ENCODE measurements around the gene PHACTR1.

DNA sequence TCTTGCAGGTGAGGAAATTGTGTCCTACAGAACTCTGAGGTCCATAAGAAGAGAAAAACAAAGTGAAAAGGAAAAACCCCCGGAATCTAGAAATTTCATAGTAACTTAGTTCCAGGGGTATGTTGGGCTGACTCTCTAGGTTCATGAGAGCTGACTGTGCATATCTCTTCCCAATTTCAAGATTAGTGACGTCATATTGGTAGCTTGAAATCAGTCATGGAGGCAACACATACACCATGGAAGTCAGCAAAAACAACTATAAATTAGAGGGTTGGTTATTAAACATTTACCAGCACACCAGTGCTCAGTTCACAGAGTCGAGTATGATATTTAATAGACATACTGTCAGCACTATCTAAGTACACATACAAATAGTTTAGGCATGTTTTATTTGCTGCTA, 49.8 kb downstream of the PHACTR1 start:
- TF ChIP-seq, protein P1, sequence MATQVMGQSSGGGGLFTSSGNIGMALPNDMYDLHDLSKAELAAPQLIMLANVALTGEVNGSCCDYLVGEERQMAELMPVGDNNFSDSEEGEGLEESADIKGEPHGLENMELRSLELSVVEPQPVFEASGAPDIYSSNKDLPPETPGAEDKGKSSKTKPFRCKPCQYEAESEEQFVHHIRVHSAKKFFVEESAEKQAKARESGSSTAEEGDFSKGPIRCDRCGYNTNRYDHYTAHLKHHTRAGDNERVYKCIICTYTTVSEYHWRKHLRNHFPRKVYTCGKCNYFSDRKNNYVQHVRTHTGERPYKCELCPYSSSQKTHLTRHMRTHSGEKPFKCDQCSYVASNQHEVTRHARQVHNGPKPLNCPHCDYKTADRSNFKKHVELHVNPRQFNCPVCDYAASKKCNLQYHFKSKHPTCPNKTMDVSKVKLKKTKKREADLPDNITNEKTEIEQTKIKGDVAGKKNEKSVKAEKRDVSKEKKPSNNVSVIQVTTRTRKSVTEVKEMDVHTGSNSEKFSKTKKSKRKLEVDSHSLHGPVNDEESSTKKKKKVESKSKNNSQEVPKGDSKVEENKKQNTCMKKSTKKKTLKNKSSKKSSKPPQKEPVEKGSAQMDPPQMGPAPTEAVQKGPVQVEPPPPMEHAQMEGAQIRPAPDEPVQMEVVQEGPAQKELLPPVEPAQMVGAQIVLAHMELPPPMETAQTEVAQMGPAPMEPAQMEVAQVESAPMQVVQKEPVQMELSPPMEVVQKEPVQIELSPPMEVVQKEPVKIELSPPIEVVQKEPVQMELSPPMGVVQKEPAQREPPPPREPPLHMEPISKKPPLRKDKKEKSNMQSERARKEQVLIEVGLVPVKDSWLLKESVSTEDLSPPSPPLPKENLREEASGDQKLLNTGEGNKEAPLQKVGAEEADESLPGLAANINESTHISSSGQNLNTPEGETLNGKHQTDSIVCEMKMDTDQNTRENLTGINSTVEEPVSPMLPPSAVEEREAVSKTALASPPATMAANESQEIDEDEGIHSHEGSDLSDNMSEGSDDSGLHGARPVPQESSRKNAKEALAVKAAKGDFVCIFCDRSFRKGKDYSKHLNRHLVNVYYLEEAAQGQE (IDR thresholded peaks at IDR 0.05): no peak
- TF ChIP-seq, protein P2, sequence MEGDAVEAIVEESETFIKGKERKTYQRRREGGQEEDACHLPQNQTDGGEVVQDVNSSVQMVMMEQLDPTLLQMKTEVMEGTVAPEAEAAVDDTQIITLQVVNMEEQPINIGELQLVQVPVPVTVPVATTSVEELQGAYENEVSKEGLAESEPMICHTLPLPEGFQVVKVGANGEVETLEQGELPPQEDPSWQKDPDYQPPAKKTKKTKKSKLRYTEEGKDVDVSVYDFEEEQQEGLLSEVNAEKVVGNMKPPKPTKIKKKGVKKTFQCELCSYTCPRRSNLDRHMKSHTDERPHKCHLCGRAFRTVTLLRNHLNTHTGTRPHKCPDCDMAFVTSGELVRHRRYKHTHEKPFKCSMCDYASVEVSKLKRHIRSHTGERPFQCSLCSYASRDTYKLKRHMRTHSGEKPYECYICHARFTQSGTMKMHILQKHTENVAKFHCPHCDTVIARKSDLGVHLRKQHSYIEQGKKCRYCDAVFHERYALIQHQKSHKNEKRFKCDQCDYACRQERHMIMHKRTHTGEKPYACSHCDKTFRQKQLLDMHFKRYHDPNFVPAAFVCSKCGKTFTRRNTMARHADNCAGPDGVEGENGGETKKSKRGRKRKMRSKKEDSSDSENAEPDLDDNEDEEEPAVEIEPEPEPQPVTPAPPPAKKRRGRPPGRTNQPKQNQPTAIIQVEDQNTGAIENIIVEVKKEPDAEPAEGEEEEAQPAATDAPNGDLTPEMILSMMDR (IDR thresholded peaks at IDR 0.05; ENCODE audit: low read depth, low read length, missing input control): no peak
- TF ChIP-seq FOXA1 (IDR thresholded peaks at IDR 0.05) (no peak), TAF1 (conservative IDR thresholded peaks at IDR 0.05) (no peak), SP1 (IDR thresholded peaks at IDR 0.05) (no peak), NR2F2 (IDR thresholded peaks at IDR 0.05) (no peak), YY1 (IDR thresholded peaks at IDR 0.05) (no peak)
- TF ChIP-seq, protein P3, sequence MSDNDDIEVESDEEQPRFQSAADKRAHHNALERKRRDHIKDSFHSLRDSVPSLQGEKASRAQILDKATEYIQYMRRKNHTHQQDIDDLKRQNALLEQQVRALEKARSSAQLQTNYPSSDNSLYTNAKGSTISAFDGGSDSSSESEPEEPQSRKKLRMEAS (IDR thresholded peaks at IDR 0.05): no peak

All from liver (tissue), 3 donors.